HepG2 (cell line): ENCODE results near the gene FBP1. TPM values are rescaled to one million over a fixed set of nuclear protein-coding genes. Genes with fewer than 3 reads are reported as not detected.

Source experiments
- ATAC-seq: fragments of 200-7000 bp; cut with Tn5 transposase; 3 replicates; pipeline ENCODE4 v1.9.1; 2020; ENCODE audit warnings: mild to moderate bottlenecking, moderate library complexity
- BruUV-seq: library from RNA; stranded (reverse); fragments of 400-500 nt; replicated peaks from 2 replicates; lab custom pipeline; 2021; lab: Mats Ljungman, UMichigan
- CTCF ChIA-PET: fragments of 300-600 bp; formaldehyde crosslinking; extraction: SDS; loops from one replicate; lab custom pipeline; 2021; ENCODE audit warnings: low total read pairs, inconsistent platforms, low intra/inter-chr PET ratio; lab: Yijun Ruan, JAX
- POLR2A ChIA-PET: fragments of 350-600 bp; sonication (Branson Sonifier 250); formaldehyde crosslinking; loops from one replicate; lab custom pipeline; 2020; ENCODE audit warnings: antibody characterized with exemption, inconsistent platforms; lab: Yijun Ruan, JAX
- DNase-seq: peaks from one replicate; pipeline ENCODE4 v3.0.0-alpha.2; 2015; ENCODE audit warnings: low spot score
- FAIRE-seq: peaks from 3 replicates; lab custom pipeline; 2011; peaks lifted over from hg19 to GRCh38; lab: Jason Lieb, UNC
- H2AFZ ChIP-seq: one replicate; pipeline ENCODE4 v1.6.1; 2011; ENCODE audit warnings: low read length, inconsistent platforms
- H3K27ac ChIP-seq: fragments of 300-600 bp; 3 replicates; pipeline ENCODE4 v1.8.0; 2011; ENCODE audit warnings: mixed run types, mild to moderate bottlenecking, mixed read lengths, low read length, inconsistent platforms; ENCODE audit not compliant: insufficient read depth; ENCODE audit errors: extremely low read length
- H3K27me3 ChIP-seq, 2 experiments: fragments of 200-600 bp in 1 of 2; 2 replicates in 1 of 2; 3 replicates in 1 of 2; pipeline versions ENCODE4 v1.6.0 to v1.8.0; 2011; ENCODE audit warnings: low read length in 2 of 2, mild to moderate bottlenecking in 2 of 2, moderate library complexity in 2 of 2, inconsistent platforms in 1 of 2; ENCODE audit not compliant: insufficient read depth in 2 of 2, control insufficient read depth in 1 of 2
- H3K36me3 ChIP-seq, 2 experiments: fragments of 200-600 bp in 1 of 2; replicated peaks in 1 of 2; 2 replicates in 1 of 2; 3 replicates in 1 of 2; pipeline versions ENCODE4 v1.5.1 to v1.8.0; 2011; ENCODE audit warnings: low read length in 2 of 2, inconsistent platforms in 1 of 2; ENCODE audit not compliant: insufficient read depth in 2 of 2, control insufficient read depth in 1 of 2
- H3K4me1 ChIP-seq: 2 replicates; pipeline ENCODE4 v1.5.1; 2012; ENCODE audit warnings: low read length, inconsistent platforms; ENCODE audit not compliant: insufficient read depth
- H3K4me2 ChIP-seq: 2 replicates; pipeline ENCODE4 v1.6.0; 2011; ENCODE audit warnings: low read depth, low read length, inconsistent platforms
- H3K4me3 ChIP-seq, 3 experiments: fragments of 200-600 bp in 1 of 3; sonication (generic), shearing (Covaris generic) in 1 of 3; replicated peaks in 1 of 3; 2 replicates each; pipeline ENCODE4 v1.5.1; 2011 to 2016; ENCODE audit warnings: low read length in 3 of 3, inconsistent platforms in 2 of 3, low read depth in 2 of 3, mild to moderate bottlenecking in 2 of 3, control low read depth in 1 of 3, mixed read lengths in 1 of 3; ENCODE audit not compliant: insufficient read depth in 1 of 3
- H3K79me2 ChIP-seq: one replicate; pipeline ENCODE4 v1.6.1; 2011; ENCODE audit warnings: low read length, inconsistent platforms; ENCODE audit not compliant: insufficient read depth
- H3K9ac ChIP-seq: 2 replicates; pipeline ENCODE4 v1.6.0; 2011; ENCODE audit warnings: mild to moderate bottlenecking, low read depth, low read length, inconsistent platforms; ENCODE audit not compliant: insufficient read depth
- H3K9me3 ChIP-seq: 2 replicates; pipeline ENCODE4 v1.5.1; 2012; ENCODE audit warnings: mild to moderate bottlenecking, low read length
- H4K20me1 ChIP-seq: 2 replicates; pipeline ENCODE4 v1.6.0; 2011; ENCODE audit warnings: inconsistent platforms, mild to moderate bottlenecking, low read length, moderate library complexity; ENCODE audit not compliant: insufficient read depth
- BRF2 ChIP-seq: sonication (generic); formaldehyde crosslinking; IDR thresholded peaks from 2 replicates; pipeline ENCODE4 v1.8.1; 2022; ENCODE audit warnings: mild to moderate bottlenecking, missing genetic modification reagents
- CBX5 ChIP-seq: sonication (generic); formaldehyde crosslinking; IDR thresholded peaks from 2 replicates; pipeline ENCODE4 v1.4.0; 2020; ENCODE audit warnings: missing genetic modification reagents, borderline replicate concordance
- DBP ChIP-seq: sonication (generic); formaldehyde crosslinking; IDR thresholded peaks from 2 replicates; pipeline ENCODE4 v1.4.0; 2020; ENCODE audit warnings: missing genetic modification reagents; ENCODE audit errors: not compliant biosample characterization
- FLYWCH1 ChIP-seq: sonication (generic); formaldehyde crosslinking; IDR thresholded peaks from 2 replicates; pipeline ENCODE4 v1.8.1; 2023; ENCODE audit warnings: mild to moderate bottlenecking, missing genetic modification reagents
- HNF1B ChIP-seq: sonication (generic); formaldehyde crosslinking; IDR thresholded peaks from 2 replicates; pipeline ENCODE4 v1.5.1; 2020; ENCODE audit warnings: mild to moderate bottlenecking, moderate library complexity, missing genetic modification reagents
- MIXL1 ChIP-seq: IDR thresholded peaks from 2 replicates; pipeline ENCODE4 v1.6.1; 2016
- NCOA2 ChIP-seq: sonication (generic); formaldehyde crosslinking; IDR thresholded peaks from 2 replicates; pipeline ENCODE4 v1.8.0; 2022; ENCODE audit warnings: inconsistent platforms
- RFXANK ChIP-seq: IDR thresholded peaks from 2 replicates; pipeline ENCODE4 v1.6.1; 2016
- SNAI1 ChIP-seq: sonication (generic); formaldehyde crosslinking; IDR thresholded peaks from 2 replicates; pipeline ENCODE4 v1.5.0; 2020; ENCODE audit warnings: mild to moderate bottlenecking, missing genetic modification reagents, borderline replicate concordance
- SP2 ChIP-seq: sonication (generic); formaldehyde crosslinking; IDR thresholded peaks from 2 replicates; pipeline ENCODE4 v1.5.1; 2020; ENCODE audit warnings: mild to moderate bottlenecking, missing genetic modification reagents
- ZNF260 ChIP-seq: sonication (generic); formaldehyde crosslinking; IDR thresholded peaks from 2 replicates; pipeline ENCODE4 v1.4.0; 2020; ENCODE audit warnings: missing genetic modification reagents, low read depth, mild to moderate bottlenecking, borderline replicate concordance
- ZNF264 ChIP-seq: sonication (generic); formaldehyde crosslinking; IDR thresholded peaks from 2 replicates; pipeline ENCODE4 v1.4.0; 2020; ENCODE audit warnings: missing genetic modification reagents
- ZNF567 ChIP-seq: sonication (generic); formaldehyde crosslinking; IDR thresholded peaks from 2 replicates; pipeline ENCODE4 v1.8.1; 2023; ENCODE audit warnings: mild to moderate bottlenecking, missing genetic modification reagents, borderline replicate concordance
- ZNF761 ChIP-seq: sonication (generic); formaldehyde crosslinking; conservative IDR thresholded peaks from 2 replicates; pipeline ENCODE4 v1.4.0; 2020; ENCODE audit warnings: mild to moderate bottlenecking, missing genetic modification reagents
- WGBS: methylation state at CpG from one replicate; pipeline ENCODE4 v1.1.6; 2017; ENCODE audit warnings: low lambda C conversion rate; 5-methylcytosine and 5-hydroxymethylcytosine counted together
- in situ Hi-C: cut with HindIII; loops from 2 replicates; pipeline ENCODE4 v1.10.0; 2017; ENCODE audit warnings: low pct_unique_long_range_greater_than_20kb; ENCODE audit not compliant: extremely low pct_ligation_motif_present
- intact Hi-C: fragments of 100-400 bp; cut with micrococcal nuclease; formaldehyde crosslinking; loops from one replicate; pipeline ENCODE4 v1.10.0; 2022; ENCODE audit not compliant: unreplicated experiment
- polyA plus RNA-seq, 8 experiments: library from polyadenylated mRNA; depleted of rRNA in 3 of 8; stranded (reverse) in 7 of 8; unstranded in 1 of 8; fragments of >200 nt; fragmentation: Illumina TruSeq in 4 of 8; extraction: Trizol in 4 of 8; gene quantifications; 2 replicates each; pipeline versions ENCODE4 v1.2.1 to v1.2.3, GENCODE V29; 2011 to 2016; ENCODE audit warnings: low read depth in 4 of 8, missing spikeins in 1 of 8, mixed read lengths in 1 of 8; ENCODE audit not compliant: insufficient read depth in 1 of 8
- total RNA-seq, 5 experiments: library from RNA; depleted of rRNA; stranded (reverse); fragments of >200 nt; fragmentation: Illumina TruSeq; extraction: Trizol; gene quantifications; 2 replicates each; pipeline ENCODE4 v1.2.3, GENCODE V29; 2016; ENCODE audit warnings: low read depth in 1 of 5
- TF ChIP-seq, protein P1 (sequence below): sonication (generic); formaldehyde crosslinking; IDR thresholded peaks from 2 replicates; pipeline ENCODE4 v1.9.0; 2021; ENCODE audit warnings: missing genetic modification reagents, borderline replicate concordance

FBP1 gene
- total and polyA plus RNA-seq, 2 of the 13 experiments (the other 11 are each of a cell fraction or from before 2014, with no cell fraction given), result 0.29 to 0.53 TPM

- TF ChIP-seq BRF2 (no peak), SP2 (CRISPR knock-in tag) (no peak), HNF1B (CRISPR knock-in tag) (peak; percentile 34; the same call in 1 of the 2 replicates)
- TF ChIP-seq, all 625 proteins: peak for 109
Measured at GRCh38 chr9:94623253-94623652, 16.1 kb downstream of the FBP1 start (continued).

GRCh38 chr9:94622087-94622800 is 17.1 kb downstream of the FBP1 start:
- H3K79me2 ChIP-seq, result no peaks in the 10 kb centered on the region
- H3K27me3 ChIP-seq, result peaks cover 0 to under 1% of the 10 kb centered on the region in 2 experiments; a peak in 2 of 5 replicates
- peaks cover 14% of the 10 kb centered on the region for H3K4me1 ChIP-seq
- no peak for TF ChIP-seq CBX5
- TF ChIP-seq RFXANK, result no peak
- TF ChIP-seq NCOA2 (CRISPR knock-in tag), result no peak
- TF ChIP-seq, protein P1, sequence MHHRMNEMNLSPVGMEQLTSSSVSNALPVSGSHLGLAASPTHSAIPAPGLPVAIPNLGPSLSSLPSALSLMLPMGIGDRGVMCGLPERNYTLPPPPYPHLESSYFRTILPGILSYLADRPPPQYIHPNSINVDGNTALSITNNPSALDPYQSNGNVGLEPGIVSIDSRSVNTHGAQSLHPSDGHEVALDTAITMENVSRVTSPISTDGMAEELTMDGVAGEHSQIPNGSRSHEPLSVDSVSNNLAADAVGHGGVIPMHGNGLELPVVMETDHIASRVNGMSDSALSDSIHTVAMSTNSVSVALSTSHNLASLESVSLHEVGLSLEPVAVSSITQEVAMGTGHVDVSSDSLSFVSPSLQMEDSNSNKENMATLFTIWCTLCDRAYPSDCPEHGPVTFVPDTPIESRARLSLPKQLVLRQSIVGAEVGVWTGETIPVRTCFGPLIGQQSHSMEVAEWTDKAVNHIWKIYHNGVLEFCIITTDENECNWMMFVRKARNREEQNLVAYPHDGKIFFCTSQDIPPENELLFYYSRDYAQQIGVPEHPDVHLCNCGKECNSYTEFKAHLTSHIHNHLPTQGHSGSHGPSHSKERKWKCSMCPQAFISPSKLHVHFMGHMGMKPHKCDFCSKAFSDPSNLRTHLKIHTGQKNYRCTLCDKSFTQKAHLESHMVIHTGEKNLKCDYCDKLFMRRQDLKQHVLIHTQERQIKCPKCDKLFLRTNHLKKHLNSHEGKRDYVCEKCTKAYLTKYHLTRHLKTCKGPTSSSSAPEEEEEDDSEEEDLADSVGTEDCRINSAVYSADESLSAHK (CRISPR knock-in tag), result no peak
- TF ChIP-seq ZNF264, result no peak
- no peak for TF ChIP-seq ZNF567 (CRISPR knock-in tag)
- no peak for TF ChIP-seq ZNF260
- no peak for TF ChIP-seq MIXL1 (CRISPR knock-in tag)
- TF ChIP-seq DBP (CRISPR knock-in tag), result no peak
- TF ChIP-seq SNAI1, result no peak
- TF ChIP-seq FLYWCH1 (CRISPR knock-in tag), result no peak
- no peak for TF ChIP-seq ZNF761 (CRISPR knock-in tag)
- no peak for FAIRE-seq
- 77% methylated on average over 15 of the region's 19 CpGs for WGBS
- no peak for ATAC-seq
- H3K4me3 ChIP-seq, result no peak overlapping the region
- intact Hi-C loops (no loop called here), in situ Hi-C loops (no loop called here)
- H3K27ac ChIP-seq, result no peak overlapping the region
- no TSS peak for BruUV-seq
- ChIA-PET CTCF (interaction anchor here (1.6 to 1.7 kb wide), 2 partner anchors 19 to 68 kb away, joined by 6 to 17 read pairs; partner anchors contain the start of gene PCAT7), POLR2A (interaction anchor here (1.4 to 2.8 kb wide), 2 partner anchors 14 to 68 kb away, joined by 12 to 37 read pairs; partner anchors contain the start of gene PCAT7)
- no peak for DNase-seq
- H3K9me3 ChIP-seq, result no peaks in the 10 kb centered on the region
- H3K4me2 ChIP-seq, result no peak overlapping the region
- no peak overlapping the region for H2AFZ ChIP-seq
- H3K9ac ChIP-seq, result no peak overlapping the region
- H3K36me3 ChIP-seq, result no peaks in the 10 kb centered on the region
- H4K20me1 ChIP-seq, result no peaks in the 10 kb centered on the region
